ENCODE measurements around the gene ATF6. TPM values are rescaled to one million over a fixed set of nuclear protein-coding genes. Genes with fewer than 3 reads are reported as not detected.

The ATF6 gene
- total and polyA plus RNA-seq, 2 of the 4 experiments (the other 2 are of a cell fraction) = 12.2 to 17.6 TPM

DNA sequence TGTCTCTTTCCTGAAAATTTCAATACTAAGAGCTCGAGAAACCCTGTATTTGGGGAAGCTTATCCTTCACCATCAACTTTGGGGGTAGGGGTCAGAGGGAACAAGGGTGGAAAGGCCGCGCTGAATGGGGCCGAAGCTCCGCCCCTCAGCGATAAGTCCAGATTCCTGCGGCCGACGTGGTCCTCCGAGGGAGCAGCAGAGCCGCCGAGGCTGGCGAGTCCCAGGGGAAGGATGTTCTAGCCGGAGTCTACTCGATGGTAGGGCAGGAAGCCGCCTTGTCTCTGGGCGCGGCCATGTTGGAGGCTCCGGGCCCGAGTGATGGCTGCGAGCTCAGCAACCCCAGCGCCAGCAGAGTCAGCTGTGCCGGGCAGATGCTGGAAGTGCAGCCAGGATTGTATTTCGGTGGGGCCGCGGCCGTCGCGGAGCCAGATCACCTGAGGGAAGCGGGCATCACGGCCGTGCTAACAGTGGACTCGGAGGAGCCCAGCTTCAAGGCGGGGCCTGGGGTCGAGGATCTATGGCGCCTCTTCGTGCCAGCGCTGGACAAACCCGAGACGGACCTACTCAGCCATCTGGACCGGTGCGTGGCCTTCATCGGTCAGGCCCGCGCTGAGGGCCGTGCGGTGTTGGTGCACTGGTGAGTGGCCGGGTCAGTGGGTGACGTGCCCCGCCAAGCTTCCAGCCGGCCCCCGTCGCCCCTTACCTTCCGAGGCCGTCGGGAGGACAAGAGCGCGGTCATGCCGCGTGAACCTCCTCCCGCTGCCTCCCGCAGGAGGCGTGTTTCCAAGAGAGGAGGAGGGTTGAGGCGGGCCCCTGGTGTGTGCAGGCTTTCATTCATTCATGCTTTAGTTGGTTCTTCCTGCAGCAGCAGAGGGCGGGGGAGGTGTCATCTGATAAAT, 16.4 kb upstream of the ATF6 start, which contains the start of gene DUSP12 (continued):
- TF ChIP-seq, protein P1, sequence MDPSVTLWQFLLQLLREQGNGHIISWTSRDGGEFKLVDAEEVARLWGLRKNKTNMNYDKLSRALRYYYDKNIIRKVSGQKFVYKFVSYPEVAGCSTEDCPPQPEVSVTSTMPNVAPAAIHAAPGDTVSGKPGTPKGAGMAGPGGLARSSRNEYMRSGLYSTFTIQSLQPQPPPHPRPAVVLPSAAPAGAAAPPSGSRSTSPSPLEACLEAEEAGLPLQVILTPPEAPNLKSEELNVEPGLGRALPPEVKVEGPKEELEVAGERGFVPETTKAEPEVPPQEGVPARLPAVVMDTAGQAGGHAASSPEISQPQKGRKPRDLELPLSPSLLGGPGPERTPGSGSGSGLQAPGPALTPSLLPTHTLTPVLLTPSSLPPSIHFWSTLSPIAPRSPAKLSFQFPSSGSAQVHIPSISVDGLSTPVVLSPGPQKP (IDR thresholded peaks at IDR 0.05; ENCODE audit: borderline replicate concordance, low read depth, low read length) = no peak

DNA sequence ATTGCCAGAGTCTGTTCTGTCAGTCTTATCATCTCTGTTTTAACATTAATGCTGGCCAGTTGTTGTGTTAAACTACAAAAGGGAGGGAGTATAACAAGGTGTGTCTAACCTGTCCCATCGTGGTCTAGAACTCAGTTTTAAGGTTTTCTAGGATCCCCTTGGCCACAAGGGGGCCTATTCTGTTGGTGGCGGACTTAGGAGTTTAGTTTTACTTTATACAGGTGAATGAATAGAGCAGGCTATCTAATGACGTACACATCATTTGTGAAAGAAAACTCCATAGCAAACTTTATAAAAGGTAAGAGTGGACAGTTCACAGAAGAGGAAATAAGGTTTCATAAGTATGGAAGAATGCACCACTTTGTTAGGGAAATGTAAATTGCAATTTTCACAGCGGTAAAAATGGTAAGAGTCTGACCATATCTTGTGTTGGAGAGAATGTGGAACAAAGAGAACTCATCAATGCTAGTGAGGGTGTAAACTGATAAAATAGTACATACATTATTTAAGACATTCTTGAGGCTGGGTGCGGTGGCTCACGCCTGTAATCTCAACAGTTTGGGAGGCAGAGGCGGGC, 2.5 kb upstream of the ATF6 start:
- H3K56ac ChIP-seq (ENCODE audit: extremely low read depth, insufficient read depth, low read length) = no peak overlapping the region
- H2AFZ ChIP-seq (replicated peaks; ENCODE audit: low read length, poor library complexity) = no peak overlapping the region
- TF ChIP-seq, protein P1 (IDR thresholded peaks at IDR 0.05; ENCODE audit: borderline replicate concordance, low read depth, low read length) = no peak
- TF ChIP-seq, protein P2, sequence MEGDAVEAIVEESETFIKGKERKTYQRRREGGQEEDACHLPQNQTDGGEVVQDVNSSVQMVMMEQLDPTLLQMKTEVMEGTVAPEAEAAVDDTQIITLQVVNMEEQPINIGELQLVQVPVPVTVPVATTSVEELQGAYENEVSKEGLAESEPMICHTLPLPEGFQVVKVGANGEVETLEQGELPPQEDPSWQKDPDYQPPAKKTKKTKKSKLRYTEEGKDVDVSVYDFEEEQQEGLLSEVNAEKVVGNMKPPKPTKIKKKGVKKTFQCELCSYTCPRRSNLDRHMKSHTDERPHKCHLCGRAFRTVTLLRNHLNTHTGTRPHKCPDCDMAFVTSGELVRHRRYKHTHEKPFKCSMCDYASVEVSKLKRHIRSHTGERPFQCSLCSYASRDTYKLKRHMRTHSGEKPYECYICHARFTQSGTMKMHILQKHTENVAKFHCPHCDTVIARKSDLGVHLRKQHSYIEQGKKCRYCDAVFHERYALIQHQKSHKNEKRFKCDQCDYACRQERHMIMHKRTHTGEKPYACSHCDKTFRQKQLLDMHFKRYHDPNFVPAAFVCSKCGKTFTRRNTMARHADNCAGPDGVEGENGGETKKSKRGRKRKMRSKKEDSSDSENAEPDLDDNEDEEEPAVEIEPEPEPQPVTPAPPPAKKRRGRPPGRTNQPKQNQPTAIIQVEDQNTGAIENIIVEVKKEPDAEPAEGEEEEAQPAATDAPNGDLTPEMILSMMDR (conservative IDR thresholded peaks at IDR 0.05; ENCODE audit: low read depth, low read length) = peak; percentile 37
- TF ChIP-seq RAD21 (IDR thresholded peaks at IDR 0.05; ENCODE audit: low read length) (peak; percentile 7; the same call in 1 of the 2 replicates), SMC3 (IDR thresholded peaks at IDR 0.05; ENCODE audit: low read depth, low read length) (0 out of 2 replicates have a peak, but pooled peaks have one; percentile 12), CHD1 (IDR thresholded peaks at IDR 0.05; ENCODE audit: low read depth, low read length) (no peak)
- peaks cover 3 to 20% of the 10 kb centered on the region in 2 experiments; a peak in 2 of 4 replicates for H3K79me1 ChIP-seq (ENCODE audit: low read depth in 1 of 2, low read length in 2 of 2)
- intact Hi-C loops (cut with micrococcal nuclease) = loop anchor here (10.0 kb wide), 1 partner anchor 761 kb away; no protein-coding TSS in a partner anchor
- DNase-seq (no peak), ATAC-seq (ENCODE audit: low read depth) (no peak)
- H3K4me1 ChIP-seq (ENCODE audit: control insufficient read depth, insufficient read depth, low read length) = no peaks in the 10 kb centered on the region
- no peak overlapping the region for H2BK5ac ChIP-seq (ENCODE audit: low read depth, low read length, poor library complexity, severe bottlenecking)
- no peak overlapping the region for H3K18ac ChIP-seq (ENCODE audit: low read depth, low read length)
- no peaks in the 10 kb centered on the region for H3K36me3 ChIP-seq (ENCODE audit: control insufficient read depth, insufficient read depth, low read length)
- no peak overlapping the region for H4K5ac ChIP-seq (ENCODE audit: low read depth, low read length)
- H2AK9ac ChIP-seq (replicated peaks; ENCODE audit: low read depth, low read length, poor library complexity) = no peak overlapping the region
- no peak overlapping the region for H3K14ac ChIP-seq (replicated peaks; ENCODE audit: low read depth, low read length)
- no peak overlapping the region for H3K27ac ChIP-seq (ENCODE audit: insufficient read depth, low read length)
- H2BK20ac ChIP-seq (ENCODE audit: low read depth, low read length) = no peak overlapping the region
- POLR2A ChIA-PET (ENCODE audit: unreplicated experiment) = no interaction called here
- H3K9me3 ChIP-seq (ENCODE audit: control insufficient read depth, insufficient read depth, low read length) = no peaks in the 10 kb centered on the region
- no peak overlapping the region for H2BK120ac ChIP-seq (ENCODE audit: low read depth, low read length)
- H3K27me3 ChIP-seq (ENCODE audit: control insufficient read depth, insufficient read depth, low read length) = no peaks in the 10 kb centered on the region
- WGBS, 2 experiments (ENCODE audit: extremely low coverage in 2 of 2, insufficient read length in 1 of 2) = no CpG with 5 or more reads among the region's 7 CpGs
- no peak overlapping the region for H3K4me2 ChIP-seq (ENCODE audit: low read depth, low read length)
- dilution Hi-C loops (cut with HindIII; ENCODE audit: low sequenced_read_pairs, unreplicated experiment) = no loop called here
- in situ Hi-C loops (cut with MboI; ENCODE audit: low sequenced_read_pairs) = no loop called here
- no peak overlapping the region for H3K4ac ChIP-seq (ENCODE audit: low read depth, low read length)
- no peak overlapping the region for H2AK5ac ChIP-seq (ENCODE audit: low read depth, low read length)
- H4K8ac ChIP-seq (ENCODE audit: low read depth in 2 of 2, low read length in 2 of 2) = no peak overlapping the region
- H3K9ac ChIP-seq (ENCODE audit: low read depth, low read length) = no peak overlapping the region
- H3K23ac ChIP-seq (ENCODE audit: low read depth, low read length) = no peak overlapping the region
- CTCF ChIA-PET = no interaction called here
- H3K9me1 ChIP-seq (ENCODE audit: insufficient read depth, low read length) = peaks cover 2% of the 10 kb centered on the region; the same call in 1 of the 2 replicates
- H2BK15ac ChIP-seq (ENCODE audit: low read depth, low read length) = no peak overlapping the region
- H4K20me1 ChIP-seq (ENCODE audit: insufficient read depth, low read length) = no peaks in the 10 kb centered on the region
- BruUV-seq (replicated peaks) = no TSS peak
- H4K91ac ChIP-seq (ENCODE audit: insufficient read depth, low read depth, low read length) = no peak overlapping the region
- no peak overlapping the region for H3K4me3 ChIP-seq (ENCODE audit: insufficient read depth, low read depth, low read length)
